Stimulated activated CD4-positive, alpha-beta T cell treated with anti-CD3 and anti-CD28 coated beads, Interleukin-12 subunit alpha, Interleukin-12 subunit beta, amount 100 ng/mL, for 24 hours (primary cell): Measurements from ENCODE around the gene CTSZ.

ENCODE experiments used
- DNase-seq, 2 experiments: peaks; one replicate each; pipeline ENCODE4 v3.0.0-alpha.2; 2020; ENCODE audit warnings: low read depth in 2 of 2

The CTSZ gene

GRCh38 chr20:59031564-59032022, 24.5 kb upstream of the CTSZ start:
- no peak for DNase-seq

GRCh38 chr20:59030911-59031563, 24.0 kb upstream of the CTSZ start:
- DNase-seq = no peak

- no peak for DNase-seq
Observed at GRCh38 chr20:59028812-59029211, 21.8 kb upstream of the CTSZ start.

- DNase-seq = no peak
Observed at GRCh38 chr20:59027741-59028320, 20.8 kb upstream of the CTSZ start.

- no peak for DNase-seq
Observed at GRCh38 chr20:59026904-59027740, 20.1 kb upstream of the CTSZ start.

GRCh38 chr20:59025511-59025910, 18.5 kb upstream of the CTSZ start:
- no peak for DNase-seq

- no peak for DNase-seq
Observed at GRCh38 chr20:59025086-59025485, 18.0 kb upstream of the CTSZ start.

- DNase-seq = no peak
Observed at GRCh38 chr20:59024111-59024530, 17.1 kb upstream of the CTSZ start.

- no peak for DNase-seq
Observed at GRCh38 chr20:59023616-59024015, 16.6 kb upstream of the CTSZ start.

GRCh38 chr20:59022754-59023153, 15.7 kb upstream of the CTSZ start:
- DNase-seq = no peak

GRCh38 chr20:59020938-59021551, 14.0 kb upstream of the CTSZ start:
- DNase-seq = no peak

GRCh38 chr20:59019217-59019616, 12.2 kb upstream of the CTSZ start, which contains the start of gene TUBB1:
Gene TUBB1, plus strand, starts transcription at chr20:59019429. Its CDS starts 94 bp downstream, at chr20:59019523.
- no peak for DNase-seq

GRCh38 chr20:59018817-59019216, 11.8 kb upstream of the CTSZ start:
- DNase-seq = no peak

GRCh38 chr20:59017493-59018231, 10.6 kb upstream of the CTSZ start:
- DNase-seq = no peak

- no peak for DNase-seq
Observed at GRCh38 chr20:59016795-59017492, 9.9 kb upstream of the CTSZ start.

- DNase-seq = no peak
Observed at GRCh38 chr20:59015812-59016711, 9.0 kb upstream of the CTSZ start.

- no peak for DNase-seq
Observed at GRCh38 chr20:59015411-59015810, 8.4 kb upstream of the CTSZ start.

GRCh38 chr20:59014680-59015389, 7.8 kb upstream of the CTSZ start:
- no peak for DNase-seq

- DNase-seq = no peak
Observed at GRCh38 chr20:59013959-59014608, 7.0 kb upstream of the CTSZ start.
